ENCODE results near the gene ZNF444.
A peak's percentile ranks its signal among the peaks of the same experiment; 100 is the strongest.
"Not testable (repeated sequence)": the region's sequence is repeated elsewhere in the genome, so short reads cannot be mapped to it uniquely, and the experiment has no call there.

The ZNF444 gene

GRCh38 chr19:56140583-56141416, at the start of gene ZNF444:
TSS of gene ZNF444 (plus strand) at chr19:56141287. CDS start at chr19:56146912, 5,625 bp downstream.
- DNase-seq, result peak; percentile 99

- no peak for DNase-seq
These were observed 49.1 kb upstream of the ZNF444 start for GRCh38 chr19:56091751-56092546.

- DNase-seq, result no peak
These were observed 48.1 kb upstream of the ZNF444 start for GRCh38 chr19:56092685-56093631.

GRCh38 chr19:56094449-56094848, 46.6 kb upstream of the ZNF444 start:
- DNase-seq, result no peak

GRCh38 chr19:56096665-56097064, 44.4 kb upstream of the ZNF444 start:
- DNase-seq, result no peak

GRCh38 chr19:56097306-56097705, 43.8 kb upstream of the ZNF444 start:
- DNase-seq, result no peak

- no peak for DNase-seq
These were observed 43.3 kb upstream of the ZNF444 start for GRCh38 chr19:56097776-56098175.

- DNase-seq, result not testable (repeated sequence)
These were observed 42.9 kb upstream of the ZNF444 start for GRCh38 chr19:56098237-56098636.

GRCh38 chr19:56098731-56099568, 42.1 kb upstream of the ZNF444 start:
- no peak for DNase-seq

GRCh38 chr19:56099638-56100539, 41.2 kb upstream of the ZNF444 start:
- DNase-seq, result no peak

GRCh38 chr19:56101095-56101494, 40.0 kb upstream of the ZNF444 start:
- DNase-seq, result no peak

- no peak for DNase-seq
These were observed 39.1 kb upstream of the ZNF444 start for GRCh38 chr19:56101746-56102535.

GRCh38 chr19:56103027-56103614, 38.0 kb upstream of the ZNF444 start:
- DNase-seq, result no peak

- no peak for DNase-seq
These were observed 36.7 kb upstream of the ZNF444 start for GRCh38 chr19:56104423-56104822.

- DNase-seq, result no peak
These were observed 35.9 kb upstream of the ZNF444 start for GRCh38 chr19:56105090-56105701.

- DNase-seq, result not testable (repeated sequence)
These were observed 35.2 kb upstream of the ZNF444 start for GRCh38 chr19:56105831-56106396.

GRCh38 chr19:56106397-56106849, 34.7 kb upstream of the ZNF444 start:
- DNase-seq, result no peak

GRCh38 chr19:56106993-56107392, 34.1 kb upstream of the ZNF444 start:
- DNase-seq, result no peak

Measured in EL (cell line).